Astrocyte (in vitro differentiated cells and primary cell): ENCODE data around the gene CARD10. TPM values are rescaled to one million over a fixed set of nuclear protein-coding genes. Genes with fewer than 3 reads are reported as not detected.
A peak's percentile ranks its signal among the peaks of the same experiment; 100 is the strongest.

Source experiments
- DNase-seq: peaks from one replicate; pipeline ENCODE4 v3.0.0-alpha.2; 2010; ENCODE audit warnings: low read depth
- FAIRE-seq: peaks from 2 replicates; lab custom pipeline; 2011; peaks lifted over from hg19 to GRCh38; lab: Jason Lieb, UNC
- H2AFZ ChIP-seq: 2 replicates; pipeline ENCODE4 v1.6.0; 2012; ENCODE audit warnings: low read depth, low read length, inconsistent platforms
- H3K27ac ChIP-seq: 2 replicates; pipeline ENCODE4 v1.5.1; 2011; ENCODE audit warnings: low read depth, low read length, inconsistent platforms
- H3K27me3 ChIP-seq: 2 replicates; pipeline ENCODE4 v1.6.0; 2011; ENCODE audit warnings: low read length, inconsistent platforms; ENCODE audit not compliant: insufficient read depth
- H3K36me3 ChIP-seq: 2 replicates; pipeline ENCODE4 v1.5.1; 2011; ENCODE audit warnings: low read length, inconsistent platforms; ENCODE audit not compliant: insufficient read depth
- H3K4me1 ChIP-seq: 2 replicates; pipeline ENCODE4 v1.5.1; 2011; ENCODE audit warnings: low read length, inconsistent platforms; ENCODE audit not compliant: insufficient read depth
- H3K4me2 ChIP-seq: 2 replicates; pipeline ENCODE4 v1.6.0; 2012; ENCODE audit warnings: low read length, inconsistent platforms
- H3K4me3 ChIP-seq: 2 replicates; pipeline ENCODE4 v1.5.1; 2011; ENCODE audit warnings: low read depth, mild to moderate bottlenecking, low read length, inconsistent platforms; ENCODE audit not compliant: insufficient read depth
- H3K79me2 ChIP-seq: 2 replicates; pipeline ENCODE4 v1.6.0; 2012; ENCODE audit warnings: mild to moderate bottlenecking, low read length, inconsistent platforms; ENCODE audit not compliant: insufficient read depth
- H3K9ac ChIP-seq: 2 replicates; pipeline ENCODE4 v1.6.0; 2012; ENCODE audit warnings: mild to moderate bottlenecking, low read length, inconsistent platforms
- H3K9me3 ChIP-seq: 2 replicates; pipeline ENCODE4 v1.5.1; 2012; ENCODE audit warnings: low read depth, mild to moderate bottlenecking, low read length, inconsistent platforms; ENCODE audit not compliant: insufficient read depth
- H4K20me1 ChIP-seq: 2 replicates; pipeline ENCODE4 v1.6.0; 2012; ENCODE audit warnings: low read length, inconsistent platforms; ENCODE audit not compliant: insufficient read depth
- H3K27ac Mint-ChIP-seq: one replicate; pipeline ENCODE4 v1.8.0; 2021; ENCODE audit warnings: mild to moderate bottlenecking, mixed read lengths; ENCODE audit not compliant: unreplicated experiment
- H3K27me3 Mint-ChIP-seq: one replicate; pipeline ENCODE4 v1.8.0; 2021; ENCODE audit warnings: low read depth, mixed read lengths; ENCODE audit not compliant: unreplicated experiment
- H3K36me3 Mint-ChIP-seq: one replicate; pipeline ENCODE4 v1.8.0; 2021; ENCODE audit warnings: low read depth, mixed read lengths; ENCODE audit not compliant: unreplicated experiment
- H3K4me1 Mint-ChIP-seq: one replicate; pipeline ENCODE4 v1.8.0; 2021; ENCODE audit warnings: low read depth, mixed read lengths; ENCODE audit not compliant: unreplicated experiment
- H3K4me3 Mint-ChIP-seq: one replicate; pipeline ENCODE4 v1.8.0; 2021; ENCODE audit warnings: mild to moderate bottlenecking, moderate library complexity, mixed read lengths; ENCODE audit not compliant: unreplicated experiment
- H3K9me3 Mint-ChIP-seq: one replicate; pipeline ENCODE4 v1.8.0; 2021; ENCODE audit warnings: mild to moderate bottlenecking, mixed read lengths; ENCODE audit not compliant: unreplicated experiment
- CTCF ChIP-seq: IDR thresholded peaks from 2 replicates; pipeline ENCODE4 v1.5.1; 2011; ENCODE audit warnings: low read depth, mild to moderate bottlenecking, inconsistent platforms, low read length, moderate library complexity; ENCODE audit not compliant: insufficient read depth
- EZH2 ChIP-seq: IDR thresholded peaks from 2 replicates; pipeline ENCODE4 v1.6.1; 2012; ENCODE audit warnings: mild to moderate bottlenecking, low read length, inconsistent platforms; ENCODE audit not compliant: insufficient read depth
- total RNA-seq: library from RNA; stranded (reverse); gene quantifications from 2 replicates; pipeline ENCODE4 v1.2.1, GENCODE V29; 2021

Gene CARD10
- total RNA-seq, 1 donor from 2014 or later = 22.6 TPM

- peaks cover 43% of the 10 kb centered on the region for H3K4me1 ChIP-seq
- peaks cover 47% of the 10 kb centered on the region for H3K4me1 Mint-ChIP-seq
- H2AFZ ChIP-seq = no peak overlapping the region
- peak; percentile 97 for DNase-seq
- H3K4me3 Mint-ChIP-seq = peak overlapping the region; percentile 81
- H3K27me3 ChIP-seq = no peaks in the 10 kb centered on the region
- H3K4me2 ChIP-seq = peak overlapping the region; percentile 82
- FAIRE-seq = peak; percentile 89
- H3K9ac ChIP-seq = peak overlapping the region; percentile 80
- peaks cover 13% of the 10 kb centered on the region for H3K36me3 Mint-ChIP-seq
- peak overlapping the region; percentile 95 for H3K27ac Mint-ChIP-seq
- peaks cover 2% of the 10 kb centered on the region for H3K9me3 Mint-ChIP-seq
- peaks cover 11% of the 10 kb centered on the region for H4K20me1 ChIP-seq
- peak overlapping the region; percentile 93 for H3K27ac ChIP-seq
- H3K4me3 ChIP-seq = no peak overlapping the region
- no peaks in the 10 kb centered on the region for H3K9me3 ChIP-seq
- peaks cover 3% of the 10 kb centered on the region for H3K36me3 ChIP-seq
- no peak for TF ChIP-seq EZH2
- no peak for TF ChIP-seq CTCF
- peaks cover 10% of the 10 kb centered on the region for H3K79me2 ChIP-seq
- H3K27me3 Mint-ChIP-seq = no peaks in the 10 kb centered on the region
These were observed 22.1 kb downstream of the CARD10 start for GRCh38 chr22:37497062-37497599.

- Histone ChIP-seq H3K4me2 (peak overlapping the region; percentile 82), H3K9me3 (no peaks in the 10 kb centered on the region), H3K4me3 (no peak overlapping the region), H2AFZ (no peak overlapping the region), H3K9ac (peak overlapping the region; percentile 80), H3K4me1 (peaks cover 39% of the 10 kb centered on the region), H3K79me2 (peaks cover 10% of the 10 kb centered on the region), H3K36me3 (peaks cover 3% of the 10 kb centered on the region), H3K27ac (peak overlapping the region; percentile 93), H4K20me1 (peaks cover 6% of the 10 kb centered on the region), H3K27me3 (no peaks in the 10 kb centered on the region)
- Mint-ChIP-seq H3K9me3 (peaks cover 2% of the 10 kb centered on the region), H3K4me3 (no peak overlapping the region), H3K4me1 (peaks cover 42% of the 10 kb centered on the region), H3K27ac (peak overlapping the region; percentile 95), H3K36me3 (peaks cover 11% of the 10 kb centered on the region), H3K27me3 (no peaks in the 10 kb centered on the region)
- no peak for FAIRE-seq
- TF ChIP-seq EZH2 (no peak), CTCF (no peak)
- peak; percentile 87 for DNase-seq
These were observed 22.6 kb downstream of the CARD10 start for GRCh38 chr22:37496651-37497050.

- H3K27ac ChIP-seq = no peak overlapping the region
- no peak for DNase-seq
- peaks cover 15% of the 10 kb centered on the region for H3K36me3 Mint-ChIP-seq
- H3K4me1 Mint-ChIP-seq = peaks cover 25% of the 10 kb centered on the region
- H3K9me3 Mint-ChIP-seq = peaks cover 2% of the 10 kb centered on the region
- H3K27ac Mint-ChIP-seq = no peak overlapping the region
- FAIRE-seq = no peak
- H3K4me3 Mint-ChIP-seq = no peak overlapping the region
- TF ChIP-seq EZH2 (no peak), CTCF (no peak)
- no peak overlapping the region for H3K4me2 ChIP-seq
- H3K9ac ChIP-seq = no peak overlapping the region
- no peak overlapping the region for H3K4me3 ChIP-seq
- H2AFZ ChIP-seq = no peak overlapping the region
- H3K27me3 ChIP-seq = no peaks in the 10 kb centered on the region
- H3K36me3 ChIP-seq = peaks cover 3% of the 10 kb centered on the region
- peaks cover 10% of the 10 kb centered on the region for H3K79me2 ChIP-seq
- no peaks in the 10 kb centered on the region for H3K27me3 Mint-ChIP-seq
- peaks cover 23% of the 10 kb centered on the region for H3K4me1 ChIP-seq
- H3K9me3 ChIP-seq = no peaks in the 10 kb centered on the region
- peaks cover 6% of the 10 kb centered on the region for H4K20me1 ChIP-seq
These were observed 25.2 kb downstream of the CARD10 start for GRCh38 chr22:37493979-37494378.
